HepG2 (cell line): ENCODE data around the gene GPC2. TPM values are rescaled to one million over a fixed set of nuclear protein-coding genes. Genes with fewer than 3 reads are reported as not detected.
A peak's percentile ranks its signal among the peaks of the same experiment; 100 is the strongest.

Experiments used
- AKNA ChIP-seq: sonication (generic); formaldehyde crosslinking; IDR thresholded peaks from 2 replicates; pipeline ENCODE4 v1.4.0; 2020; ENCODE audit warnings: missing genetic modification reagents, borderline replicate concordance
- ATF1 ChIP-seq: IDR thresholded peaks from 2 replicates; pipeline ENCODE4 v1.6.1; 2016; ENCODE audit warnings: mild to moderate bottlenecking, control low read depth
- DR1 ChIP-seq: sonication (generic); formaldehyde crosslinking; IDR thresholded peaks from 2 replicates; pipeline ENCODE4 v1.8.0; 2021; ENCODE audit warnings: mild to moderate bottlenecking, missing genetic modification reagents, inconsistent platforms
- ELF3 ChIP-seq: IDR thresholded peaks from 2 replicates; pipeline ENCODE4 v1.6.1; 2016; ENCODE audit warnings: missing genetic modification reagents, missing compliant biosample characterization
- HBP1 ChIP-seq: IDR thresholded peaks from 2 replicates; pipeline ENCODE4 v1.6.1; 2016; ENCODE audit warnings: low read depth, control low read depth
- HMGA1 ChIP-seq: sonication (generic); formaldehyde crosslinking; conservative IDR thresholded peaks from 2 replicates; pipeline ENCODE4 v1.4.0; 2020; ENCODE audit warnings: missing genetic modification reagents
- KDM4B ChIP-seq: sonication (generic); formaldehyde crosslinking; IDR thresholded peaks from 2 replicates; pipeline ENCODE4 v1.4.0; 2020; ENCODE audit warnings: missing genetic modification reagents
- PRDM15 ChIP-seq: sonication (generic); formaldehyde crosslinking; IDR thresholded peaks from 2 replicates; pipeline ENCODE4 v1.4.0; 2020; ENCODE audit warnings: missing genetic modification reagents
- RXRA ChIP-seq: sonication (generic); formaldehyde crosslinking; IDR thresholded peaks from 2 replicates; pipeline ENCODE4 v1.5.1; 2020; ENCODE audit warnings: missing genetic modification reagents
- SMAD9 ChIP-seq: sonication (generic); formaldehyde crosslinking; IDR thresholded peaks from 2 replicates; pipeline ENCODE4 v1.5.1; 2020; ENCODE audit warnings: mild to moderate bottlenecking, missing genetic modification reagents
- UBTF ChIP-seq: sonication (generic); formaldehyde crosslinking; IDR thresholded peaks from 2 replicates; pipeline ENCODE4 v1.4.0; 2020; ENCODE audit warnings: mild to moderate bottlenecking, missing genetic modification reagents
- ZMYM3 ChIP-seq: sonication (generic); formaldehyde crosslinking; IDR thresholded peaks from 2 replicates; pipeline ENCODE4 v1.5.1; 2020; ENCODE audit warnings: mild to moderate bottlenecking, missing genetic modification reagents
- ZNF121 ChIP-seq: sonication (generic); formaldehyde crosslinking; IDR thresholded peaks from 2 replicates; pipeline ENCODE4 v1.5.0; 2020; ENCODE audit warnings: mild to moderate bottlenecking, missing genetic modification reagents
- ZNF331 ChIP-seq: sonication (generic); formaldehyde crosslinking; IDR thresholded peaks from 2 replicates; pipeline ENCODE4 v1.4.0; 2020; ENCODE audit warnings: missing genetic modification reagents
- ZNF543 ChIP-seq: sonication (generic); formaldehyde crosslinking; IDR thresholded peaks from 2 replicates; pipeline ENCODE4 v1.4.0; 2020; ENCODE audit warnings: mild to moderate bottlenecking, missing genetic modification reagents
- ZNF780A ChIP-seq: sonication (generic); formaldehyde crosslinking; IDR thresholded peaks from 2 replicates; pipeline ENCODE4 v1.8.0; 2022; ENCODE audit warnings: mild to moderate bottlenecking, missing genetic modification reagents, moderate library complexity
- ZSCAN22 ChIP-seq: sonication (generic); formaldehyde crosslinking; IDR thresholded peaks from 2 replicates; pipeline ENCODE4 v1.4.0; 2020; ENCODE audit warnings: mild to moderate bottlenecking, missing genetic modification reagents
- polyA plus RNA-seq, 8 experiments: library from polyadenylated mRNA; depleted of rRNA in 3 of 8; stranded (reverse) in 7 of 8; unstranded in 1 of 8; fragments of >200 nt; fragmentation: Illumina TruSeq in 4 of 8; extraction: Trizol in 4 of 8; gene quantifications; 2 replicates each; pipeline versions ENCODE4 v1.2.1 to v1.2.3, GENCODE V29; 2011 to 2016; ENCODE audit warnings: low read depth in 4 of 8, missing spikeins in 1 of 8, mixed read lengths in 1 of 8; ENCODE audit not compliant: insufficient read depth in 1 of 8
- total RNA-seq, 5 experiments: library from RNA; depleted of rRNA; stranded (reverse); fragments of >200 nt; fragmentation: Illumina TruSeq; extraction: Trizol; gene quantifications; 2 replicates each; pipeline ENCODE4 v1.2.3, GENCODE V29; 2016; ENCODE audit warnings: low read depth in 1 of 5

GPC2 gene
- total and polyA plus RNA-seq, 2 of the 13 experiments (the other 11 are each of a cell fraction or from before 2014, with no cell fraction given): 0.64 to 0.78 TPM

- TF ChIP-seq AKNA (CRISPR knock-in tag) (no peak), KDM4B (peak; percentile 76; the same call in 1 of the 2 replicates), PRDM15 (no peak; the same call in 1 of the 2 replicates), RXRA (CRISPR knock-in tag) (peak; percentile 19; the same call in 1 of the 2 replicates), ELF3 (CRISPR knock-in tag) (peak; percentile 45), ZNF543 (peak; percentile 53; the same call in 1 of the 2 replicates), DR1 (CRISPR knock-in tag) (no peak), ZNF121 (CRISPR knock-in tag) (no peak), UBTF (peak; percentile 56; the same call in 1 of the 2 replicates), ZNF780A (CRISPR knock-in tag) (no peak), SMAD9 (CRISPR knock-in tag) (no peak), ZSCAN22 (CRISPR knock-in tag) (no peak), HMGA1 (no peak), ATF1 (CRISPR knock-in tag) (no peak), HBP1 (no peak; the same call in 1 of the 2 replicates), ZMYM3 (CRISPR knock-in tag) (peak; percentile 41; the same call in 1 of the 2 replicates), ZNF331 (CRISPR knock-in tag) (peak; percentile 58; the same call in 1 of the 2 replicates)
Measured at GRCh38 chr7:100158229-100159098, 18.7 kb downstream of the GPC2 start, which contains the start of gene TRAPPC14 (continued).
